Neural crest cell (in vitro differentiated cells): ENCODE results near the gene MMP7. TPM values are rescaled to one million over a fixed set of nuclear protein-coding genes. Genes with fewer than 3 reads are reported as not detected.

Experiments used
- DNase-seq: peaks from one replicate; pipeline ENCODE4 v3.0.0; 2021; ENCODE audit warnings: low read depth, mixed read lengths, low spot score
- H3K27ac Mint-ChIP-seq: one replicate; pipeline ENCODE4 v1.8.0; 2021; ENCODE audit warnings: mild to moderate bottlenecking, mixed read lengths; ENCODE audit not compliant: unreplicated experiment
- H3K27me3 Mint-ChIP-seq: 2 replicates; pipeline ENCODE4 v1.8.0; 2021; ENCODE audit warnings: low read depth, mild to moderate bottlenecking, mixed read lengths
- H3K36me3 Mint-ChIP-seq: 2 replicates; pipeline ENCODE4 v1.8.0; 2021; ENCODE audit warnings: low read depth, mild to moderate bottlenecking, mixed read lengths
- H3K4me1 Mint-ChIP-seq: 2 replicates; pipeline ENCODE4 v1.8.0; 2021; ENCODE audit warnings: mixed read lengths
- H3K4me3 Mint-ChIP-seq: one replicate; pipeline ENCODE4 v1.8.0; 2021; ENCODE audit warnings: mild to moderate bottlenecking, mixed read lengths
- H3K9me3 Mint-ChIP-seq: 2 replicates; pipeline ENCODE4 v1.8.0; 2021; ENCODE audit warnings: mixed read lengths
- total RNA-seq: library from RNA; stranded (reverse); gene quantifications from 2 replicates; pipeline ENCODE4 v1.2.1, GENCODE V29; 2021
- TF ChIP-seq, protein P1 (sequence below): fragments of 200-600 bp; sonication (generic); conservative IDR thresholded peaks from 2 replicates; pipeline ENCODE4 v1.5.0; 2021; ENCODE audit warnings: antibody characterized with exemption, mild to moderate bottlenecking

The MMP7 gene
- total RNA-seq, 1 donor from 2014 or later: not detected

DNA sequence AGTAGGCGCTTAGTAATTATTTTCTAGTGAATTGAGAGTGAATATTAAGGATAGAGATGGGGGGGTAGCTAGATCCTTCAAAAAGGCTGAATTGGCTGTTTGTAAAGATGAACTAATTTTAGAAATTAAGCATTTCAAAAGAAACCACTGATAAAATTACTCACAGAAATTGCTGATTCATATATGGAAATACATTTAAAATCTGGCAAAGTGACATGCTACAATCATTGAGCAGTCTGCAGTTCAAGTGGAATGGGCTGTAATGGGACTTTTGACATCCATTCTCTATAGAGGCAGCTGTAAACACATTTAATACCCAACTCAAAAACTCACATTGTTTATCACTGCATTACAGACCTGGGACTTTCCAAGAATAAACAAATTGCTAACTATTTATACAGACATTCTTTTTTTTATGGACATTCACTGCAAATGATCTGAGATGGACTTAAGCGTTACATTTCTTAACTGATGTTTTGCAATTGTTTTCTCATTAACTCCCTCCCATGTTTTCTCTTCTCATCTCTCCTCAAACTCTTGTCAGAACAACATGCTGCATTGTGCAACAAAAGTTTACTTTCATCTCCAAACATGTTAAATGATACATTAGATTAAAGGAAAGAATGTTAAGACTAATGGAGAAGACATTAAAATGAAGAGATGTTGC, 42.1 kb upstream of the MMP7 start:
- TF ChIP-seq, protein P1, sequence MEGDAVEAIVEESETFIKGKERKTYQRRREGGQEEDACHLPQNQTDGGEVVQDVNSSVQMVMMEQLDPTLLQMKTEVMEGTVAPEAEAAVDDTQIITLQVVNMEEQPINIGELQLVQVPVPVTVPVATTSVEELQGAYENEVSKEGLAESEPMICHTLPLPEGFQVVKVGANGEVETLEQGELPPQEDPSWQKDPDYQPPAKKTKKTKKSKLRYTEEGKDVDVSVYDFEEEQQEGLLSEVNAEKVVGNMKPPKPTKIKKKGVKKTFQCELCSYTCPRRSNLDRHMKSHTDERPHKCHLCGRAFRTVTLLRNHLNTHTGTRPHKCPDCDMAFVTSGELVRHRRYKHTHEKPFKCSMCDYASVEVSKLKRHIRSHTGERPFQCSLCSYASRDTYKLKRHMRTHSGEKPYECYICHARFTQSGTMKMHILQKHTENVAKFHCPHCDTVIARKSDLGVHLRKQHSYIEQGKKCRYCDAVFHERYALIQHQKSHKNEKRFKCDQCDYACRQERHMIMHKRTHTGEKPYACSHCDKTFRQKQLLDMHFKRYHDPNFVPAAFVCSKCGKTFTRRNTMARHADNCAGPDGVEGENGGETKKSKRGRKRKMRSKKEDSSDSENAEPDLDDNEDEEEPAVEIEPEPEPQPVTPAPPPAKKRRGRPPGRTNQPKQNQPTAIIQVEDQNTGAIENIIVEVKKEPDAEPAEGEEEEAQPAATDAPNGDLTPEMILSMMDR: no peak
- Mint-ChIP-seq H3K27ac (no peak overlapping the region), H3K36me3 (peaks cover 2% of the 10 kb centered on the region), H3K27me3 (no peaks in the 10 kb centered on the region), H3K4me1 (no peaks in the 10 kb centered on the region), H3K4me3 (no peak overlapping the region), H3K9me3 (peaks cover 11% of the 10 kb centered on the region)
- DNase-seq: no peak

DNA sequence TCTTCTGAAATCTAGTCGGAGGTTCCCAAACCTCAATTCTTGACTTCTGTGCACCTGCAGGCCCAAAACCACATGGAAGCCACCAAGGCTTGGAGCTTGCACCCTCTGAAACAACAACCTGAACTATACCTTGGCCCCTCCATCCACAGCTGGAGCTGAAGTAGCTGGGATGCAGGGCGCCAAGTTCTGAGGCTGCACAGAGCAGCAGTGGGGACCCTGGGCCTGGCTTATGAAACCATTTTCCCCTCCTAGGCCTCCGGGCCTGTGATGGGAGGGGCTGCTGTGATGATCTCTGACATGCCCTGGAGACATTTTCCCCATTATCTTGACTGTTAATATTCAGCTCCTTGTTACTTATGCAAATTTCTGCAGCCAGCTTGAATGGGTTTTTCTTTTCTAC, 38.3 kb upstream of the MMP7 start:
- Mint-ChIP-seq H3K36me3 (peaks cover 3% of the 10 kb centered on the region), H3K9me3 (peaks cover 20% of the 10 kb centered on the region), H3K27ac (no peak overlapping the region), H3K4me3 (no peak overlapping the region), H3K4me1 (no peaks in the 10 kb centered on the region), H3K27me3 (no peaks in the 10 kb centered on the region)
- DNase-seq: no peak
- TF ChIP-seq, protein P1: no peak

DNA sequence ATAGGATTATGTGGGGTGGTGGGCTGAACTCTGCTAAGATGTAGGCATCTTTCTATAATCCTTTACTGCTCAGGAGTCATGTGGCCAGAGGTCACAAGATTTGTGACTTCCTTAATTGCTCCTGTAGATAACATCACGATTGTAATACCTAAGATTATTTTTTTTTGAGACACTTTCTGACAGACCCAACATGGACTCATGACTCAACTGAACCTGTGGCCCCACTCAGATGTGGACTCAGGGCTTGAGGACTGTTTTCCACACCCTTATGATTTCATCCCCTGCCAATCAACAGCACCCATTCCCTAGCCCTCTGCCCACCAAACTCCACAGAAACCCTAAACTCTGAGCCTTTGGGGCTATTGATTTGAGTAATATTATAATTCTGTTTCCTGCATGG, 35.6 kb upstream of the MMP7 start:
- TF ChIP-seq, protein P1: no peak
- Mint-ChIP-seq H3K27ac (no peak overlapping the region), H3K9me3 (peaks cover 20% of the 10 kb centered on the region), H3K36me3 (peaks cover 3% of the 10 kb centered on the region), H3K27me3 (no peaks in the 10 kb centered on the region), H3K4me3 (no peak overlapping the region), H3K4me1 (no peaks in the 10 kb centered on the region)
- no peak for DNase-seq

DNA sequence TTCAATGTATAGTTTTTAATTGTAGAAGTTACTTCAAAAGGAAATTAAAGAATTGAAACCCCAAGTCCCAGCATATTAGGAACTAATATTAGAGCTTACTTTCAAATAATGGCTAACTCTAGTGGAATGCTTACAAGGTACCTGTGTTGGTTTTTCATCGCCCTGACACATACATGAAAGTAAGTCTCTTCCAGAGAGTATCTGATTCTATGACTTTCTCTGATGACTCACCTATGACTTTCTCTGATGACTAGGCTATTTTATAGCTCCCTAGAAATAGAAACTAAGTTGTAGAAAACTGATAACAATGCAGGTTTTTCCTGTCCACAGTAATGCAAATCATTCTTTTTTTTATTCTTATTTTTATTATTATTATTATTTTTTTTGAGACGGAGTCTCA, 33.6 kb upstream of the MMP7 start:
- Mint-ChIP-seq H3K4me3 (no peak overlapping the region), H3K9me3 (peaks cover 14% of the 10 kb centered on the region), H3K36me3 (peaks cover 3% of the 10 kb centered on the region), H3K27me3 (no peaks in the 10 kb centered on the region), H3K27ac (no peak overlapping the region), H3K4me1 (no peaks in the 10 kb centered on the region)
- no peak for DNase-seq
- TF ChIP-seq, protein P1: no peak

DNA sequence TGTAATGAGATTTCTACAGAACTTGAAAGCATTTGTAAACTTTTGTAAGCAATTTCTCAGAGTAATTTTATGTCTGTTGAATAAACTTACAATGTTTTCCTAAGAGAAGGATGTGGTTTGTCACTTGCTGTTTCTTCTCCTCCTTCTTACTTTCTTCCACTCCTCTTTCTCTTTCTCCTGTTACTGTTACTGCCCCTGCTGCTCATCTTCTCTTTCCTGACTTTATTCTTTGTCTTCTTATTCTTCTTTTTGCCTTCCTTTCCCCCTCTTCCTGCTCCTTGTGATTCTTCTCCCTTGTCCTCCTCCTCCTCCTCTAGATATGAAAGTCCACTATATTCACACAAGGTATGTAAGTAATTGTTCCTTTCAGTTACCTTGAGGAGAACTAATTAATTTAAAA, 31.1 kb upstream of the MMP7 start:
- TF ChIP-seq, protein P1: no peak
- no peaks in the 10 kb centered on the region for H3K4me1 Mint-ChIP-seq
- no peak overlapping the region for H3K4me3 Mint-ChIP-seq
- H3K36me3 Mint-ChIP-seq: no peaks in the 10 kb centered on the region
- no peaks in the 10 kb centered on the region for H3K27me3 Mint-ChIP-seq
- no peak for DNase-seq
- peaks cover 4% of the 10 kb centered on the region for H3K9me3 Mint-ChIP-seq
- no peak overlapping the region for H3K27ac Mint-ChIP-seq
